ENCODE measurements around the gene SLC44A3.

Gene SLC44A3

GRCh38 chr1:94801919-94802546 is 18.1 kb upstream of the SLC44A3 start:
- peak; percentile 15 to 52 for DNase-seq

DNA sequence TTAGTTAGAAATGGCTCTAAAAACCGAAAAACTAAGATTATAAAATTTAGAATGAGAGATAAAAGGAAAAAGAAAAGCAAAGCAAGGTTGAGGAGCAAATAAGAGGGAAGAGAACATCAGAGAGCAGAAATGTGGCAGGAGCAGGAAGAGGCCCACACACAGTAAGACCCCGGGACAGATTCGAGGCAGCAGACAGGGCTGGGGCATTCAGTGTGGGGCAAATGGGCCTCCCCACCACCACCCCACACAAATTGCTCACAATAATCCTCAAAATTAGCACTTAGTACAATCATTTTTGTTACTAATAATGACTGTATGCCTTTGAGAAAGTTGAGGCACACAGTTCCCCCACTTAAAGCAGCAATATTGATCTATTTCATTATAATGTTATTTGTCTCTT is 17.1 kb upstream of the SLC44A3 start:
- no peak for DNase-seq

- DNase-seq: no peak
Measured at GRCh38 chr1:94803517-94804441, 16.4 kb upstream of the SLC44A3 start.

- DNase-seq: no peak
Measured at GRCh38 chr1:94804442-94804837, 15.7 kb upstream of the SLC44A3 start.

- DNase-seq: peak; percentile 20 to 36
Measured at GRCh38 chr1:94805912-94806311, 14.2 kb upstream of the SLC44A3 start.

GRCh38 chr1:94806441-94806871 is 13.7 kb upstream of the SLC44A3 start:
- DNase-seq: no peak

DNA sequence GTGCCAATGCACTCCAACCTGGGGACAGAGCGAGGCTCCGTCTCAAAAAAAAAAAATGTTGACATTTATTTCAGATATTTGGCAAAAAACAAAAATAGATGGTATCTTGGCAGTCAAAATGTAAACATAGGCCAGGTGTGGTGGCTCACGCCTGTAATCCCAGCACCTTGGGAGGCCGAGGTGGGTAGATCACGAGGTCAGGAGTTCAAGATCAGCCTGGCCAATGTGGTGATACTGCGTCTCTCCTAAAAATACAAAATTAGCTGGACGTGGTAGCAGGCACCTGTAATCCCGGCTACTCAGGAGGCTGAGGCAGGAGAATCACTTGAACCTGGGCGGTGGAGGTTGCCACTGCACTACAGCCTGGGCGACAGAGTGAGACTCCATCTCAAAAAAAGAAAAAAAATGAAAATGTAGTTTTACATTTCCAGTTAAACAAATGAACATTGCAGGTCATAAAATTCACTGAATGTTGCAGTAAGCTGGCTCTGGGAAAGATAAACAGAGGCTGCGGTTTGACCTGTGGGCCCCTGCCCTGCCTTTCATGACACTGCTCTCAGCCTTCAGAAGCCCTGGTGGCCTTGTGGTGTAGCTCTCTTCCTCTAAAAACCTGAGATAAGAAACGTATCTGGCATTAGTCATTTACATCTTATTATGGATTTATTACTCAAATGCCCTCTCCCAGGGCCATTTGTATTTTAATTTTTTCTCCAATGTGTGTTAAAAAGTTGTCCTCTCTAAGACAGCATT is 12.2 kb upstream of the SLC44A3 start:
- DNase-seq: no peak

DNA sequence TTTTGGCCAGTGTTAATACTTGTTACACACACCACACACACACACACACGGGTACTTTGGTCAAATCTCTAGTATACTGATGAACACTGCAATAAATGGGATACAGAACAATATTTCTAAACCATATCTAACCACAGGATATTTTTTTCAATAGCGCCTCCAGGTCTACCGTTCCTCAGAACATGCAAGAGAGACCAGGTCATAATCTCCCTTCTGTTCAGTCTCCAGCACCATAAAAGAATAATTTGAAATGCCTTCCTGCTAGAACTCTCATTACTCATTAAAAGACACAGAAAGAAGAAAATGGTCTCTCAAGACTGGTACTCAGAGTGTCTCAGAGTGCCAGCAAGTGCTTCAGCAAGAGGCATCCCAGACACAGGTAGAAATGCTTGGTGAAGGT is 11.5 kb upstream of the SLC44A3 start:
- no peak for DNase-seq

- DNase-seq: no peak
Measured at GRCh38 chr1:94812985-94813384, 7.2 kb upstream of the SLC44A3 start.

DNA sequence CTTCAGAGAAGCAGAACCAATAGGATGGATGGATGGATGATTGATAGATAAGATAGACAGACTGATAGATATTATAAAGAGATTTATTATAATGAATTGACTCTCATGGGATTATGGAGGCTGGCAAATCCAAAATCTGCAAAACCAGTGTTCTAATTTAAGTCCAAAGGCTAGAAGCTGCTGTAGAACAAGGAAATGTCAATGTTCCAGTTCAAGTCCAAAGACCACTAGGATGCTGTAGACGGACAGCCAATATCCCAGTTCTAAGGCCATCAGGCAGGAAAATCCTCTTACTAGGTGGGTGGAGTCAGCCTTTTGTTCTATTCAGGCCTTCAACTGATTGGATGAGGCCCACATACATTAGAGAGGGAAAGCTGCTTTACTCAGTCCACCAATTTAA is 4.1 kb upstream of the SLC44A3 start:
- DNase-seq: no peak

DNA sequence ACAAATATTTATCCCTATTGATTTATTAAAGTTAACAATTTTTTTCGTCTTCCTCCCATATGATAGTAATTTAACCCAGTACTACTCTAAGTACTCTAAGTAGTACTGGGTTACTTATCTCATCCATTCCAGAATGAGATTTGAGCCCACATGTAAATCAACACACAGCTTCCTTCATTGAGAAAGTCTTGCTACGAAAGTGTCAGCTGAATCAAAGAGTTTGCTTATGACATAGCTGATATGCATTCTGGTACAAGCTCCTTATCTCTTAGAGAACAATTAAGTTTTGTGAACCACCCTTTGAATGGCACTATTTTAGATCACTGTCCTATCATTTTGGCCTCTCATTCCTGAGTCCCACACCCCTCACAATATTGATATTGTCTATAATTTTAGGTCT is 2.4 kb upstream of the SLC44A3 start:
- no peak for DNase-seq

DNA sequence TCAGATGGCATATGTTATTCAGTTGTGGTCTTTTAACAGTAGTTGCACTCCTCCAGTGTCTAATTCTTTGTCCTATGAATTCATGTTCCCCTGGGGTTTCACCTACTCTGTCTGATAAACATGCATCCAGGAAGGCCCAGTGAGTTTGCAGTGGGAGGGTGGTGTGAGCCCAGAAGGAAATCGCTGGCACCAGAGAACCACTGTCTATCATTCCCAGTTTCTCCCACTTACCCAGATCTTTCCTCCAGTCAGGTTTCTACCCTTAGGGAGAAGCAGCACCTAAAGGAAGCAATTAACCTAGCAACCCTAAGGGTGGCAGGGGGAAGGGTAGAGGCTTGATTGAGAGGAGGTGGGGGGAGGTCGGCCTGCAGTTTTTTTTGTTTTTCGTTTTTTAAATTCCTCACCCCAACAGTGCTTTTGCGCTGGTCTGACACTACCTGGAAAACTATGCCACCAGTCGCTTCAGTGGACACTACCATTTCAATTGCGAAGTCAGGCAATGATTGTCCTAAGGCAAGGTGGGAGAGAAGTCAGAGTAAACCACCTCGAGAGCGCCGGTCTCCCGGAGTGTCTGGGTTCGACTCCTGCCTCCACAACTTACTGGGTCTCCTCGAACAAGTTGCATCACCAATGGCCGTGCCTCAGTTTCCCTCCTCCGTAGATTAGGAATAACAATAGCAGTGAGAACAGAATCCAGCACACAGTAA is 766 bp upstream of the SLC44A3 start:
- no peak for DNase-seq

DNA sequence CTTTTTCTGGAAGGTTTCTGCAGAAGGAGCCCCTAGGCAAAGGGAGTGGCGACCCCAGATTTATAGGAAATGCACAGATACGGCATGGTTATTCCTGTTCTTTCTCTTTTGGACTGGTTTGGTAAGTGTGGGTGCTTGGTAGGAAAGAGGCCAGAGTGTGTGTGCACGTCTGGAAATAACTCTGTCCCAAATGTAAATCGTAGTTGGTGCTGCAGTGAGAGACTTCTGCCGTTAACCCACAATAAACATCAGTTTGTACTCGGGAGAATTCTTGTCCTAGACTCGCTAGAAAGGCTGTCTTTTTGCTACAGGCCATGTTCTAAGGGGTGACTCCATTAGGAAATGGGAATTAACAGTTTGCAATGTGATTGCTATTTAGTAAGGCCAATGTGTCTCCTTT is 779 bp downstream of the SLC44A3 start:
- DNase-seq: no peak

DNA sequence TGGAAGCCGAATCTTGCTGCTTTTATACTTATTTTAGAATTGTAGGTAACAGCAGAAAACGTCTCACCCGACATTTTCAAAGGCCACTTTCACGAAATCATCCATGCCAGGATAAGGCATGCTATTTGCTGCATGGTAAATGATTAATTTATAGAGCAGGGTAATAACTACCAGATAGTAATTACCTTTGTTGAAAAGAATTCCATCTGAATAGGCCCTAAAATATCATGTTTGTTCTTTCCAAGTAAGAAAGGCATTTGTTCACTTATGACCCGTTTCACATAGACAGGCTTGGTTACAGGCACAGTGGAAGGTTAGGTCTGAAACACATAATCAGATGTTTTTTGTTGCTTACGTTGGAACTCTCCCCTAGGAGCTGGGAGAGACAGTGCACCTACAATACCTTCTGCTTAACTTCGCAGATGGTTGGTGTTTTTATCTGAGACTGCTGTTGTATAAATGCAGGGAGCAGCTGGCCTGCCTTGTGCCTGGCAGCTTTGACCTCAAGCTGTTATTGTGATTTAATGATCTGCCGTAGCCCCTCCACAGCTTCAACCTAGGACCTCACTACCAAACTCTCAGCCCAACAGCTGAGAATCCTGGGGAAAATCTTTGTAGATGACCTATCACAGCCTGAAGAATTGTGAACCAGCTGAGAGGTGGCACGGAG is 1.6 kb downstream of the SLC44A3 start:
- DNase-seq: no peak

DNA sequence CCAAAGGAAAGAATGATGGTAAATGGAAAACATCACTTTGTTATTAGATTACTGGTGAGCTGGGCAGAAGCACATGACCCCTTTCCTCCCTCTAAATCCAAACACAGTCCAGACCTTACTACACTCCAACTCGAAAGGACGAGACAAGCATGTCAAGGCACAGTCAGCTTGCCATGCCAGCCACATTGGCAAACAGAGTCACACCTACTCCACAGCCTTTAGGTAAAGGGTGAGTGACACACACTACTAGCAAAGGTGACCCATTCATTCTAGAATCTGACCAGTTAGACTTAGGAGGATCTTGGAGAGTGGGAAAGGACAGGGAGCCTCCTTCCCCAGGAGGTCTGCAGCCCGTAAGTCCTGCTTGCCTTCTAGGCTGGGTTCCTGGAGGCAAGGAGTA is 3.0 kb downstream of the SLC44A3 start:
- DNase-seq: no peak

DNA sequence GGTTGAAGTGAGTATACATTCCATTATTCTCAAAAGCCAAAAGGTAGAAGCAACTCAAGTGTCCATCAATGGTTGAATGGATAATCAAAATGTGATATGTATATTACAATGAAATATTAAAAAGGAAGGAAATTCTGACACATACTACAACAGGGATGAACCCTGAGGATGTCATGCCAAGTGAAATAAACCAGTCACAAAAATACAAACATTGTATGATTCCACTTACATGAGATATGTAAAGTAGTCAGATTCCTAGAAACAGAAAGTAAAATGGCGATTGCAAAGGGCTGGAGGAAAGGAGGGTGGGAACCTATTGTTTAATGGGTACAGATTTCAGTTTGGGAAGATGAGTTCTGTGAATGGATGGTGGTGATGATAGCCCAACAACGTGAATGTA is 5.8 kb downstream of the SLC44A3 start:
- no peak for DNase-seq

- DNase-seq: no peak
Measured at GRCh38 chr1:94827434-94827833, 7.3 kb downstream of the SLC44A3 start.

- no peak for DNase-seq
Measured at GRCh38 chr1:94828251-94828650, 8.1 kb downstream of the SLC44A3 start.

DNA sequence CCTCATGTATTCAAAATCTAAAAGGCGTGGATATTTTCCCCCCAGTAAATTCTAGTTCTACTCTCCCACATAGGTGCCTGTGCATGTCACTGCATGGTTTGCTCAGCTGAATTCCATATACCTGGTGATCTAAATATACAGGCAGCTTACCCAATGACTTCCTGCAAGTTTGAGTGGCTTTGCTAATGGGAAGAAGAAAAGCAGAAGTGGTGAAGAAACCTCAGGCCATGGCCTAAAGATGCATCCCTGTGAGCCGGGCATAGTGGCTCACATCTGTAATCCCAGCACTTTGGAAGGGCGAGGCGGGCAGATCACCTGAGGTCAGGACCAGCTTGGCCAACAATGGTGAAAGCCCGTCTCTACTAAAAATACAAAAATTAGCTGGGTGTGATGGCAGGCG is 11.5 kb downstream of the SLC44A3 start:
- DNase-seq: no peak

GRCh38 chr1:94832446-94832845 is 12.3 kb downstream of the SLC44A3 start:
- DNase-seq: no peak

GRCh38 chr1:94832931-94833585 is 12.9 kb downstream of the SLC44A3 start:
- no peak for DNase-seq

- no peak for DNase-seq
Measured at GRCh38 chr1:94836891-94837290, 16.7 kb downstream of the SLC44A3 start.
